GM04504 (cell line): ENCODE data around the gene APBB3.
A peak's percentile ranks its signal among the peaks of the same experiment; 100 is the strongest.

Experiments
- DNase-seq: peaks from one replicate; pipeline ENCODE4 v3.0.0-alpha.2; 2012; ENCODE audit warnings: low read depth

APBB3 gene

DNA sequence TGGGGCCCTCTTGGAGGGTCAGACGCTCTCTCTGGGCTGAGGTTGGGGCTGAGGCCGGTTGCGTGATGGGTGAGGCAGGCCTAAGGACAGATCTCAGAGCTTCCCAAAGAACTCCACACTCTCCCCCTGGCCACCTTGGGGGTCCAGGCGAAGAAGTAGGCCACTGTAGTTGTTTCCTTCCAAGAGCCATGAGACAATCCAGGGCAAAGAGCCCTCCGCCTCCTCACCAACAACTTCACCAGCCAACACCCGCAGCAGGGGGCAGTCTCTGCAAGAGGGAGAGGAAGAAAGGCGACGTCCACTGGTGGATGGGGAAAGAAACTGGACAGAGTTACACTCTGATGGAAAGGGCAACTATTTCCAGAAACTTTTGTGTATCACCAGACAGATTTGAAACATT is 10.9 kb upstream of the APBB3 start:
- no peak for DNase-seq

- no peak for DNase-seq
Measured at GRCh38 chr5:140574165-140574564, 9.8 kb upstream of the APBB3 start.

- no peak for DNase-seq
Measured at GRCh38 chr5:140573683-140574082, 9.3 kb upstream of the APBB3 start.

DNA sequence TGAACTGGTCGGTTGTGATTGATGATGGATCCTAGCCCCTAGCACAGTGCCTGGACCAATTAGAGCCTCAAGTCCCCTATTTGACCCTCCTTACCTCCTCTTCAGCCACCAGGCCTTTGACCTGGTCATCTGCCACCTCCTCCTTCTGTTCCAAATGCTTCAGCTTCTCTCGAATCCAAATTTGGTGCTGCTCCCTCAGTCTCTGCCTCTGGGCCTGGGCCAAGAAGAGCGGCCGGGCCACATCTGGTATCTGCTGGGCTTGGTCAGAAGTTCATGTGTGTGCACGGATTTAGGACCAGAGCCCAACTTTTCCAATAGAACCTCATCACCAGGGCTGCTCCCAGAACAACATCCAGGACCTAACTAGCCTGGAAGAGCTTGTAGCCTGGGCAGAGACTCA is 6.7 kb upstream of the APBB3 start:
- no peak for DNase-seq

DNA sequence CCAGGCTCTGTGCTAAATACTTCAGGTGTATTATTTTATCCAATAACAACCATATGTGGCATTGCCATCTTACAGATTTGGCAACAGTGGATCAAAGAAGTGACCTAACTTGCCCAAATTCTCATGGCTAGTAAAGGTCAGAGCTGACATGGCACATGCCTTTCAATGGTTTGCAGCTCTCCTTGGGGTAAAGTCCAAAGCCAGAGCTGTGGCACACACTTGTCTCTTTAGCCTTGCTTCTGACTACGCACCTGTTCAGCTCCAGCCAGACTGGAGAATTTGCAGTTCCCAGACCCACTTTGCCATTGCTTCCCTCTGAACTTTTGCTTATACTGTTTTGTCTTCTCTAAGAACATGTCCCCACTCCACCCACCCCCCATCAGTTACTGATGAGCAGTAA is 6.1 kb upstream of the APBB3 start:
- DNase-seq = no peak

DNA sequence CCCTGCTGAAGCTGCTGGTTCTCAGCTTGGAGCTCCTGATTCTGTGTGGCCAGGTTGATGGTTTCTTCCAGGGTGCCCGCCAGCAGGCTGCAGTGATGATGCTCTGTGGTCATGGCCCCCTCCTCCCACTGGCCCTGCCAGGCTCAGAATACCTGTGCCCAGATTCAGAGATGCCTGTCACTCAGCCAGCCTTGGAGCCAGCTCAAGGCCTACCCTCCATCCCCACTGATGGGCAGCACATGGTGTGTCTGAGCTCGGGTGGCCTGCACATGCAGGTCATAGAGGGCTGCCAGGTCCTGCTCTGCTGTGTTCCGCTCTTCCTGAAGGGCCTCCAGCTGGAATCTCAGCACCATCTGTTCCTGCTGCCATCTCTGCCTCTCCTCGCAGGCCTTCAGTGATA is 5.7 kb upstream of the APBB3 start:
- no peak for DNase-seq

DNA sequence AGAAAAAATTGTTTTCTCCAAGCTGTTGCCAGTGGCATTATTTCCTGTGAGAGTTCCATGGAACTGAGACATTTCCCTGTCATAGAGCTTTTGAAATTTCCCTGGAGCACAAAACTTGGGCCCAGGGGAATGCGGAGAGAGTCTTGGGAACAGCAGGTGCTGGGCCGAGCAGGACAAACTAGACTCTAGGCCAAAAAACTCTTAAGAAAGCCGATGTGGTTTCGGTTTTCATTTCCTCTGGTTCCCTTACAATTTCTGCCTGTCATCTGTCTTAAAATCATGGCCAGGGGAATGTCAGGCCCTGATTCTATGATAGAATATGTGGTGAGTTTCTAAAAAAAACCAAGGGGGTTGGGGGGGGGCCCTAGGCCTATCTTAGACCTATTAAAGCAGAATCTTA is 4.8 kb upstream of the APBB3 start:
- no peak for DNase-seq

DNA sequence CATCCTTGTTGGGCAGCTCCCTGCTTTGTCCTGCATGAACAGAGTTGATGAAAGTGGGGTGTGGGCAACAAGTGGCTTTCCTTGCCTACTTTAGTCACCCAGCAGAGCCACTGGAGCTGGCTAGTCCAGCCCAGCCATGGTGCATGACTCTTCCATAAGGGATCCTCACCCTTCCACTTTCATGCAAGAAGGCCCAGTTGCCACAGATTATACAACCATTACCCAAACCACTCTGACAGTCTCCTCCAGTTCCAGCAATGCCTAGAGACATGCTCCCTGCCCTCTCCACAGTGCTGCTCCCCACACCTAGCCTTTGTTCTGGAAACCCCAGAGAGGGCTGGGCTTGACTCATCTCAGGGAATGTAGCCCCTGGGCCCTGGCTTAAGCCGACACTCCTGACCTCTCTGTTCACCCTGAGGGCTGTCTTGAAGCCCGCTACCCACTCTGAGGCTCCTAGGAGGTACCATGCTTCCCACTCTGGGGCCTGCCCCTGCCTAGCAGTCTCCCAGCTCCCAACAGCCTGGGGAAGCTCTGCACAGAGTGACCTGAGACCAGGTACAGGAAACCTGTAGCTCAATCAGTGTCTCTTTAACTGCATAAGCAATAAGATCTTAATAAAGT is 4.2 kb upstream of the APBB3 start:
- DNase-seq = no peak

- DNase-seq = no peak
Measured at GRCh38 chr5:140567871-140568270, 3.5 kb upstream of the APBB3 start.

DNA sequence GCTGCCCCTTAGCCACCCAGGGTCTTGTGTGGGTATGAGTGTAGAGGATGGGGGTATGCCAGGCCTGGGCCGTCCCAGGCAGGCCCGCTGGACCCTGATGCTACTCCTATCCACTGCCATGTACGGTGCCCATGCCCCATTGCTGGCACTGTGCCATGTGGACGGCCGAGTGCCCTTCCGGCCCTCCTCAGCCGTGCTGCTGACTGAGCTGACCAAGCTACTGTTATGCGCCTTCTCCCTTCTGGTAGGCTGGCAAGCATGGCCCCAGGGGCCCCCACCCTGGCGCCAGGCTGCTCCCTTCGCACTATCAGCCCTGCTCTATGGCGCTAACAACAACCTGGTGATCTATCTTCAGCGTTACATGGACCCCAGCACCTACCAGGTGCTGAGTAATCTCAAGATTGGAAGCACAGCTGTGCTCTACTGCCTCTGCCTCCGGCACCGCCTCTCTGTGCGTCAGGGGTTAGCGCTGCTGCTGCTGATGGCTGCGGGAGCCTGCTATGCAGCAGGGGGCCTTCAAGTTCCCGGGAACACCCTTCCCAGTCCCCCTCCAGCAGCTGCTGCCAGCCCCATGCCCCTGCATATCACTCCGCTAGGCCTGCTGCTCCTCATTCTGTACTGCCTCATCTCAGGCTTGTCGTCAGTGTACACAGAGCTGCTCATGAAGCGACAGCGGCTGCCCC is 2.9 kb upstream of the APBB3 start:
- DNase-seq = no peak

GRCh38 chr5:140566665-140567064 is 2.3 kb upstream of the APBB3 start:
- DNase-seq = no peak

DNA sequence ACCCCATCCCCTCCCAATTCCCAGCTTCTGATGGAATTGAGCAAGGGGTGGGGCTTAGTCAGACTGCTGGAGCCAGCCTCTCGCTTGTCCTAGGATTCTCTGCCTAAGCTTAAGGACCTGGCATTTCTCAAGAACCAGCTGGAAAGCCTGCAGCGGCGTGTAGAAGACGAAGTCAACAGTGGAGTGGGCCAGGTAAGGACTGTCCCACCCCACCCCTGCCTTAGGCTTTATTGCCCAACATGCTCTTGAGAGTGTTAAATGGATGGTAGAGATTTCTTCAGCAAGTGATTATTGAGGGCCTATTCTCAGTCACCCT is 1.3 kb upstream of the APBB3 start:
- no peak for DNase-seq

DNA sequence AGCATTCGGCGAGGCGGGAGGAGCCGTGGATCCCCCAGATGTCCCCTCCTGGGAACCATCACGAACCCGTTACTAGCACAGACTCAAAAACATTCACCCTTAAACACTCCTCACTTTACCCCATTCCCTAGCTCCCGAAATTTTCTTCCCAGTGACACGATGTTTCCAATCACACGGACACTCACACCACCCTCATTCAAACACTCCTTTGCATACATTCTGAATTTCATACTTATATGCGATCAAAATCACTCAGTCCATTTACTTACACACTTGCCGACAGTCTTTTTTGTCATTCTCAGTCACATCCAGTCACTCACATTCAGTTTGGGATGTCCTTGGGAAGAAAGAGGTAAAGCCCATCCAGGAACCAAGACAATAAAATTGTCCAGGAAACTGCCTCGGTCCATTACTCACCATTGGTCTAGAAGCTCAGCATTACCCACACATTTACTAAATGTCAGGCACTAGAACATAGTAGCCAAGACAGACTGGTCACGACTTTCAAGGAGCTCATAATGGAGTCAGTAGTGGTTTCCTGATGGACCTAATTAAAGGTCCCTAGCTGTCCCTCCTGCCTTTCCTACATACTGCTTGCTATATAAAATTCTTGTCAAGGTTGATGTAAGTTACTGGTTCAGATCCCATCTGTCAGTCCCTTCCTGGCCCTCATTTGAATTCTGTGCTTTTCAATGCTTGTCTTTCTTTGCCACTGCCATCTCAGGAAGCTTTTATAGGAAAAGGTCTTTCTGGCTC is 804 bp upstream of the APBB3 start:
- DNase-seq = no peak

GRCh38 chr5:140563596-140563995 is 802 bp downstream of the APBB3 start:
- DNase-seq = no peak

- DNase-seq = no peak
Measured at GRCh38 chr5:140561753-140562523, 2.5 kb downstream of the APBB3 start.

- DNase-seq = no peak
Measured at GRCh38 chr5:140560227-140560626, 4.2 kb downstream of the APBB3 start.

DNA sequence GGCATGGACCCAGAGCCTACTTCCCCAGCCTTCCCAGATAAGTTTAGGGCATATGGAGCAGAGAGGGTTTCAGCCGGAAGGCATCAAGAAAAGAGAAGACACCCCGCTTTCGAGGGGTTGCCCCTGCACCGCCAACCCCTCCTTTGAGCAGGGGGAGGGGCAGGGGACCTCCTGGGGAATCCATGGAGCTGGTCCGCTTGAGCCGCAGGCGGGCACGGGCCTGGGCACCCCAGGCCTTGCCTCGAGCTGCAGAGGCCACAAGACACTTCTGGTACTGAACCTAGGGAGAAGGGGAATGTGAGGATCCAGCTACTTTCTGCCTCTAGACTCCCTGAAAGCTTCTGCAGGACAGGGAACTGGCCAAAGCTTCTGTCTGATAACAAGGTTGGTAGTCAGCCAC is 5.9 kb downstream of the APBB3 start:
- DNase-seq = no peak

DNA sequence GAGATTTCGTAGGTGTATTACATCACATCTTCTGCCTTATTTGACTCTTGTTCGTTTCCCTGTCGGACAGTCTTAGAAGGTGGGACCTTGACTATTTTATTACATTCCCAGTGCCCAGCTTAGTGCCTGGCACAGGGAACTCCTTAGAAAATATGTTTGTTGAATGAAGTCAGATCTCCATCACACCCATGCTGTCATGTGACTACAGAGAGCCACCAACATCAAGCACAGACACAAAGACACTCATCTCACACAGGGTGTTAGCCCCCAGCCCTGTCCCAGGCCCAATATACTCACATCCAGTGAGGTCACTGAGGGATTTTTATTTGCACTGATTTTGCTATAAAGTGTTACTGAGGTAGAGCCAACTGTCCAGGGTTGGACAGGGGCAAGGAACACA is 6.4 kb downstream of the APBB3 start:
- no peak for DNase-seq

DNA sequence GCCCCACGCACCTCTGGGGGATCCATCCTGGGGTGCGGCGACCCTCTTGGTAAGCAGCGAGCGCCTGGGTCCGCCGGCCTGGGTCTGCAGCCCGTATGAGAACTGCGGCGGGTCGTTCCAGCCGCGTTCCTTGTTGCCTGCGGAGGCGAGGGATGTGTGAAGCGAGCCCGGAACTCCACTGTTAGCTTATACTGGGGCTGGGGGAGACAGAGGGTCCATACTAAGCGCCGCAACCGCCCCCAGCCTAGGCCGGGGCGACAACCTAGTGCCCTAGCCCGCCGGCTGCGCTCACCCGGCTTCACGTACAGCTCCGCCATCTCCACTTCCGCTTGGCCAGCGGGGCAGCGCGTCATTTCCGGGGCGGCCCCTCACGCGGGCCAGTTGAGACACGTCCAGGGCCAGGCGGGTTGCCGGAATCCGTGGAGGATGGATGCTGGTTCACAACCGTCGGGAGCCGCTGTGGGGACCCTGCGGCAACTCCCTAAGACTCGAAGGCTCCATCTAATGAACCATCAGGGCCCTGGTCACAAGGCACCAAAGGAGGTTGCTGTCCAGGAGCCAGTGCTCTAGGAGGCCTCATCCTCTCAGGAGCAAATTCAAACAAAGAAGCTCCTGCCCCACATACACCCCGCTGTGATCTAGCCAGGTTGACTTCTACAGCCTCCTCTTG is 7.1 kb downstream of the APBB3 start, which contains the start of gene SRA1:
Gene SRA1, minus strand, starts transcription at position 338 of the 670 bp plus-strand sequence. Its CDS starts 21 bp downstream, at position 317.
- peak; percentile 79 for DNase-seq

DNA sequence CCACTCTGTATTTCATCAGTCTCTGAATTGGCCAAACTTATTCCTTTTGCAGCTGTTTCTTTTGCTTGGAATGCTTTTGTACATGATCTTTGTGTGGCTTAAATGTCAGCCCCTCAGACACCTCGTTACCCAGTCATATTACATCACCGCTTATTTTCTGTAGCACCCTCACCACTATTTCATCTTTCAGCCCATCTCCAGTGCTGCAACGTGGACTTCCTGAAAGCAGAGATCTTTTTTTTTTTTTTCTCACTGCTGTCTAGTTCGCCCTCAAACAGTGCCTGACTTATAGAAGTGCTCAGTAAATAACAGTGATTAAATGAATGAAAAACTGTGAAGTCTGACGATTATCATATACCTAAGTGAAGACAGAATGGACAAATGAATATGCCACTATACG is 8.0 kb downstream of the APBB3 start:
- DNase-seq = no peak

- no peak for DNase-seq
Measured at GRCh38 chr5:140555747-140556312, 8.6 kb downstream of the APBB3 start.

- DNase-seq = no peak
Measured at GRCh38 chr5:140554454-140554853, 9.9 kb downstream of the APBB3 start.
